ENCODE results near the gene IL17RE.

Gene IL17RE

GRCh38 chr3:9946112-9947024 is 43.7 kb downstream of the IL17RE start:
- CTCF ChIA-PET: interaction anchor here (0.6 to 5.3 kb wide), 71 partner anchors 8 to 443 kb away, joined by 3 to 84 read pairs (median 5); partner anchors contain the start of genes CRELD1, IL17RE, JAGN1 and RPUSD3
- POLR2A ChIA-PET: interaction anchor here (0.6 to 1.7 kb wide), 14 partner anchors 8 to 792 kb away, joined by 3 to 22 read pairs (median 3); partner anchors contain the start of genes ARPC4, CRELD1, IL17RE and RPUSD3
- H3K4me3 ChIP-seq (ENCODE audit: low read depth, low read length): peak overlapping the region; percentile 73
- TF ChIP-seq CTCF (IDR thresholded peaks at IDR 0.05; ENCODE audit: insufficient read depth, low read length, missing control alignments): peak; percentile 78
- DNase-seq (ENCODE audit: low read depth, low spot score): no peak

- peak; percentile 76 for TF ChIP-seq CTCF (IDR thresholded peaks at IDR 0.05; ENCODE audit: insufficient read depth, low read length, missing control alignments)
- POLR2A ChIA-PET: interaction anchor here (0.7 to 1.7 kb wide), 11 partner anchors 7 to 301 kb away, joined by 3 to 22 read pairs (median 3); partner anchors contain the start of genes ARPC4, CRELD1, RPUSD3 and TATDN2
- no peak for DNase-seq (ENCODE audit: low read depth, low spot score)
- CTCF ChIA-PET: interaction anchor here (0.9 to 5.3 kb wide), 60 partner anchors 8 to 444 kb away, joined by 3 to 84 read pairs (median 5); partner anchors contain the start of genes CRELD1, IL17RE, JAGN1 and RPUSD3
- peak overlapping the region; percentile 73 for H3K4me3 ChIP-seq (ENCODE audit: low read depth, low read length)
Observed at GRCh38 chr3:9947025-9947995, 44.7 kb downstream of the IL17RE start.

- ChIA-PET POLR2A (no interaction called here), CTCF (interaction anchor here (1.2 to 5.3 kb wide), 2 partner anchors 10 to 16 kb away, joined by 3 to 84 read pairs; partner anchors contain the start of gene CRELD1)
- no peak for TF ChIP-seq CTCF (IDR thresholded peaks at IDR 0.05; ENCODE audit: insufficient read depth, low read length, missing control alignments)
- H3K4me3 ChIP-seq (ENCODE audit: low read depth, low read length): no peak overlapping the region
- no peak for DNase-seq (ENCODE audit: low read depth, low spot score)
Observed at GRCh38 chr3:9948586-9948985, 45.9 kb downstream of the IL17RE start.

- ChIA-PET CTCF (interaction anchor here (1.2 to 5.3 kb wide), 2 partner anchors 9 to 16 kb away, joined by 3 to 84 read pairs; partner anchors contain the start of gene CRELD1), POLR2A (no interaction called here)
- no peak for DNase-seq (ENCODE audit: low read depth, low spot score)
- TF ChIP-seq CTCF (IDR thresholded peaks at IDR 0.05; ENCODE audit: insufficient read depth, low read length, missing control alignments): no peak
- H3K4me3 ChIP-seq (ENCODE audit: low read depth, low read length): no peak overlapping the region
Observed at GRCh38 chr3:9949115-9949514, 46.5 kb downstream of the IL17RE start.

GRCh38 chr3:9949626-9950025 is 47.0 kb downstream of the IL17RE start:
- H3K4me3 ChIP-seq (ENCODE audit: low read depth, low read length): no peak overlapping the region
- no peak for TF ChIP-seq CTCF (IDR thresholded peaks at IDR 0.05; ENCODE audit: insufficient read depth, low read length, missing control alignments)
- ChIA-PET CTCF (interaction anchor here (5.3 kb wide), 1 partner anchor 17 kb away, joined by 84 read pairs; the partner anchor contains the start of gene CRELD1), POLR2A (no interaction called here)
- DNase-seq (ENCODE audit: low read depth, low spot score): no peak

Measured in AG04449 (cell line).